Natural killer cell (primary cell): ENCODE measurements around the gene SMAD1. TPM values are rescaled to one million over a fixed set of nuclear protein-coding genes. Genes with fewer than 3 reads are reported as not detected.

Experiments used
- ATAC-seq, 3 donors: fragments of 150-1000 bp in 2 of 3; fragments of 200-7000 bp in 1 of 3; cut with Tn5 transposase; 1 replicate in 1 of 3; 2 replicates in 2 of 3; pipeline ENCODE4 v1.10.0; 2021; ENCODE audit warnings: mild to moderate bottlenecking in 2 of 3, moderate library complexity in 2 of 3
- DNase-seq, 2 donors: peaks; one replicate each; pipeline versions ENCODE4 v3.0.0 to v3.0.0-alpha.2; 2013 to 2021; ENCODE audit warnings: mixed read lengths in 1 of 2
- H3K27ac ChIP-seq: one replicate; pipeline ENCODE4 v1.5.1; 2013; ENCODE audit warnings: mild to moderate bottlenecking, low read length
- H3K27me3 ChIP-seq: one replicate; pipeline ENCODE4 v1.6.1; 2013; ENCODE audit warnings: low read length; ENCODE audit not compliant: control insufficient read depth, insufficient read depth
- H3K36me3 ChIP-seq: one replicate; pipeline ENCODE4 v1.6.1; 2013; ENCODE audit warnings: low read length; ENCODE audit not compliant: control insufficient read depth, insufficient read depth
- H3K4me1 ChIP-seq: one replicate; pipeline ENCODE4 v1.6.1; 2013; ENCODE audit warnings: low read length; ENCODE audit not compliant: control insufficient read depth, insufficient read depth
- H3K4me3 ChIP-seq: one replicate; pipeline ENCODE4 v1.5.1; 2013; ENCODE audit warnings: low read length
- H3K9me3 ChIP-seq: one replicate; pipeline ENCODE4 v1.6.1; 2013; ENCODE audit warnings: low read length; ENCODE audit not compliant: control insufficient read depth, insufficient read depth
- H3K27ac Mint-ChIP-seq, 2 donors: one replicate each; pipeline ENCODE4 v1.8.0; 2022; ENCODE audit warnings: mild to moderate bottlenecking in 2 of 2, mixed read lengths in 2 of 2, moderate library complexity in 1 of 2
- H3K27me3 Mint-ChIP-seq, 2 donors: one replicate each; pipeline ENCODE4 v1.8.0; 2022; ENCODE audit warnings: low read depth in 2 of 2, mixed read lengths in 2 of 2
- H3K36me3 Mint-ChIP-seq: one replicate; pipeline ENCODE4 v1.8.0; 2022; ENCODE audit warnings: mixed read lengths
- H3K4me1 Mint-ChIP-seq, 2 donors: one replicate each; pipeline ENCODE4 v1.8.0; 2022; ENCODE audit warnings: mixed read lengths in 2 of 2
- H3K4me3 Mint-ChIP-seq: one replicate; pipeline ENCODE4 v1.8.0; 2022; ENCODE audit warnings: mild to moderate bottlenecking, moderate library complexity, mixed read lengths
- H3K9me3 Mint-ChIP-seq, 2 donors: one replicate each; pipeline ENCODE4 v1.8.0; 2022; ENCODE audit warnings: mixed read lengths in 2 of 2
- WGBS: methylation state at CpG from one replicate; pipeline ENCODE4 v1.1.7; 2013; ENCODE audit warnings: missing lambda C conversion rate; ENCODE audit not compliant: insufficient coverage; 5-methylcytosine and 5-hydroxymethylcytosine counted together
- intact Hi-C: fragments of 100-400 bp; cut with micrococcal nuclease; formaldehyde crosslinking; loops from one replicate; pipeline ENCODE4 v1.14.2; 2022
- total RNA-seq, 4 donors: library from RNA; stranded (reverse); fragments of 120-200 nt in 1 of 4; gene quantifications; one replicate each; pipeline versions ENCODE4 v1.2.3 to v1.2.4, GENCODE V29; 2013 to 2022
- TF ChIP-seq, protein P1 (sequence below): fragments of 200-600 bp; IDR thresholded peaks from one replicate; pipeline ENCODE4 v1.8.0; 2022; ENCODE audit warnings: antibody characterized with exemption

Gene SMAD1
- 10 to 100 TPM in 1 of 3 donors, 1 to 10 TPM in 2; 2.2 to 12.8 (median 9.9) TPM for total RNA-seq
- total RNA-seq (2013), result 2.4 TPM

DNA sequence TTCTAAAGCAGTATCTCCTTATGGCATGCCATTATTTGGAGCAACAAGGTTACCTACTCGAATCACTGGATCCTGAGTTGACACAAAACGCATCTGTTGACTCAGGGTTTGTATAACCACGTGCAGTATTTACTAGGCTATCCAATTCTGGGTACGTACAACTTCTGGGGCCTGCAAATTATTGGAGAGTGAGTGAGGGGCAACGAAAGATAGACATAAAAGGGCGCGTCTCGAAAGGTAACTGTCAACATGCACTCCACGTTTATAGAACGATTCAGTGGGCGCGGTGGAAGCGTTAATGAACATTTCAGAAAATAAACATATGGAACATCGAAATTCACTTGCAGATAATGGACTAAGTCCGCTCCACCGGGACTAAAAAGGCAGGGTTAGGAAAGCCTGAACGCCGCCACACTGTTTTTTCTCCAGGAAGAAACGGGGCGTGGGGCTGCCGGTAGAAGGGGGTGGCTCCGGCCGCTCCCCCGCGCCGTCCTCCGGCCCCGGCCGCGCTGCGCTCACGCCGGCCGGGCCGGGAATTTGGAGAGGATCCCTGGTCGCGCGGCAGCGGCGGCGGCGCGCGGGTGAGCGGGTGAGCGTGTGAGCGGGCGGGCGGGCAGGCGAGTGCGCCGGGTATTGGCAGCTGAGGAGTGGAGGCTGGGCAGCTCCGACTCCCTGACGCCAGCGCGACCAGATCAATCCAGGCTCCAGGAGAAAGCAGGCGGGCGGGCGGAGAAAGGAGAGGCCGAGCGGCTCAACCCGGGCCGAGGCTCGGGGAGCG is at the start of gene SMAD1:
TSS of gene SMAD1 (plus strand) at position 690 of the 778 bp plus-strand sequence. CDS start 32,761 bp downstream, outside the sequence.
- peak; percentile 25 to 36 for DNase-seq
- no peaks in the 10 kb centered on the region for H3K4me1 ChIP-seq
- Mint-ChIP-seq H3K4me1 (peaks cover 9 to 12% of the 10 kb centered on the region in 2 donors), H3K27me3 (peaks cover 20 to 27% of the 10 kb centered on the region in 2 donors), H3K4me3 (peak within 1 kb of the TSS; percentile 88), H3K36me3 (no peaks in the 10 kb centered on the region), H3K9me3 (no peaks in the 10 kb centered on the region), H3K27ac (no peak within 1 kb of the TSS)
- no peaks in the 10 kb centered on the region for H3K36me3 ChIP-seq
- H3K4me3 ChIP-seq, result peak within 1 kb of the TSS; percentile 30
- H3K9me3 ChIP-seq, result no peaks in the 10 kb centered on the region
- TF ChIP-seq, protein P1, sequence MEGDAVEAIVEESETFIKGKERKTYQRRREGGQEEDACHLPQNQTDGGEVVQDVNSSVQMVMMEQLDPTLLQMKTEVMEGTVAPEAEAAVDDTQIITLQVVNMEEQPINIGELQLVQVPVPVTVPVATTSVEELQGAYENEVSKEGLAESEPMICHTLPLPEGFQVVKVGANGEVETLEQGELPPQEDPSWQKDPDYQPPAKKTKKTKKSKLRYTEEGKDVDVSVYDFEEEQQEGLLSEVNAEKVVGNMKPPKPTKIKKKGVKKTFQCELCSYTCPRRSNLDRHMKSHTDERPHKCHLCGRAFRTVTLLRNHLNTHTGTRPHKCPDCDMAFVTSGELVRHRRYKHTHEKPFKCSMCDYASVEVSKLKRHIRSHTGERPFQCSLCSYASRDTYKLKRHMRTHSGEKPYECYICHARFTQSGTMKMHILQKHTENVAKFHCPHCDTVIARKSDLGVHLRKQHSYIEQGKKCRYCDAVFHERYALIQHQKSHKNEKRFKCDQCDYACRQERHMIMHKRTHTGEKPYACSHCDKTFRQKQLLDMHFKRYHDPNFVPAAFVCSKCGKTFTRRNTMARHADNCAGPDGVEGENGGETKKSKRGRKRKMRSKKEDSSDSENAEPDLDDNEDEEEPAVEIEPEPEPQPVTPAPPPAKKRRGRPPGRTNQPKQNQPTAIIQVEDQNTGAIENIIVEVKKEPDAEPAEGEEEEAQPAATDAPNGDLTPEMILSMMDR, result no peak
- H3K27ac ChIP-seq, result no peak within 1 kb of the TSS
- intact Hi-C loops, result loop anchor here (5.0 kb wide), 2 partner anchors 76 to 136 kb away; partner anchors contain the start of gene MMAA
- peak; percentile 73 to 75 (median 73) for ATAC-seq
- H3K27me3 ChIP-seq, result no peaks in the 10 kb centered on the region
- 2% methylated on average over 65 of the region's 65 CpGs for WGBS

DNA sequence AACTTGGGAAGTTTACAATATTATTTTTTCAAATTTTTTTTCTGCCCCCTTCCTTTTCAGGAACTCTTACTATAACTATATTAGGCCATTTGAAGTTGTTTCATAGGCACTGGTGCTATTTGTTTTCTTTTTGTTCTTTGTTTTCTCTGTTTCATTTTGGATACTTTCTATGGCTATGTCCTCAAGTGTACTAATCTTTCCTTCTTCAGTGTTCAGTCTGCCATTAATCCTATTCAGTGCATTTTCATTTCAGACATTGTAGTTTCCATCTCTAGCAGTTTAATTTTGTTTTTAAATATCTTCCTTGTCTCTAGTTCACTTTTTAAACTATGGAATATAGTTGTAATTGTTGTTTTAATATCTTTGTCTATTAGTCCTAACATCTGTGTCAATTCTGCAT is 48.0 kb upstream of the SMAD1 start:
- no peak for ATAC-seq
- Mint-ChIP-seq H3K36me3 (peaks cover 7% of the 10 kb centered on the region), H3K9me3 (peaks cover 4 to 12% of the 10 kb centered on the region in 2 donors), H3K4me3 (no peak overlapping the region), H3K27ac (no peak overlapping the region), H3K4me1 (no peaks in the 10 kb centered on the region), H3K27me3 (peaks cover 0 to 5% of the 10 kb centered on the region in 2 donors)
- Histone ChIP-seq H3K27ac (no peak overlapping the region), H3K4me3 (no peak overlapping the region), H3K27me3 (no peaks in the 10 kb centered on the region), H3K36me3 (no peaks in the 10 kb centered on the region), H3K9me3 (no peaks in the 10 kb centered on the region), H3K4me1 (no peaks in the 10 kb centered on the region)
- TF ChIP-seq, protein P1, result no peak
- DNase-seq, result no peak
- intact Hi-C loops, result no loop called here

DNA sequence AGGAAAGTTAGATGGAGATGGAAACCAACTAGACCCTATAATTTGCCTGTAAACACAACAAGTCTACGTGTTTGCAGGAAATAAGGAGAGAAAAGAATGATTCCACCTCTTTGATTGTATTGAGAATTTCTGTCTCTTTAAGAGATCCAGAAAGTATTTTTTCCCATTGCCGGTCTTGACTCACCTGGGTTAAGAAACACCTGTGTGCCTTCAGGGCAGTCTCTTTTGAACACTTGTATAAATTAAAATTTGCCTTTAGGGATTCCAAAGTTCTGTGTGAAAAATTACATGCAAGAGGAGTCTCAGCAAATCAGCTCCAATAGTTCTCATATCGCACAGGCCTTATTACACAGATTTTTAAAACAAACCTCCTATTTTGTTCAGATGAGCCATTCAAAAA is 46.0 kb upstream of the SMAD1 start:
- Histone ChIP-seq H3K27me3 (no peaks in the 10 kb centered on the region), H3K27ac (no peak overlapping the region), H3K4me3 (no peak overlapping the region), H3K4me1 (no peaks in the 10 kb centered on the region), H3K9me3 (no peaks in the 10 kb centered on the region), H3K36me3 (no peaks in the 10 kb centered on the region)
- no peak overlapping the region for H3K4me3 Mint-ChIP-seq
- DNase-seq (no peak), ATAC-seq (no peak)
- intact Hi-C loops, result no loop called here
- TF ChIP-seq, protein P1, result no peak
- WGBS, result 100% methylated on average over 2 of the region's 3 CpGs
- peaks cover 7% of the 10 kb centered on the region for H3K36me3 Mint-ChIP-seq
- H3K27ac Mint-ChIP-seq, result no peak overlapping the region
- H3K9me3 Mint-ChIP-seq, result peaks cover 4 to 12% of the 10 kb centered on the region in 2 donors
- peaks cover 2 to 5% of the 10 kb centered on the region in 2 donors for H3K27me3 Mint-ChIP-seq
- H3K4me1 Mint-ChIP-seq, result no peaks in the 10 kb centered on the region
